NCI-H526 (cell line): ENCODE data around the gene EMX2.
A peak's percentile ranks its signal among the peaks of the same experiment; 100 is the strongest.
"Not testable (repeated sequence)": the region's sequence is repeated elsewhere in the genome, so short reads cannot be mapped to it uniquely, and the experiment has no call there.

Experiments
- DNase-seq, 2 experiments: peaks; one replicate each; lab custom pipeline; 2025; lab: John Stamatoyannopoulos, UW

EMX2 gene

DNA sequence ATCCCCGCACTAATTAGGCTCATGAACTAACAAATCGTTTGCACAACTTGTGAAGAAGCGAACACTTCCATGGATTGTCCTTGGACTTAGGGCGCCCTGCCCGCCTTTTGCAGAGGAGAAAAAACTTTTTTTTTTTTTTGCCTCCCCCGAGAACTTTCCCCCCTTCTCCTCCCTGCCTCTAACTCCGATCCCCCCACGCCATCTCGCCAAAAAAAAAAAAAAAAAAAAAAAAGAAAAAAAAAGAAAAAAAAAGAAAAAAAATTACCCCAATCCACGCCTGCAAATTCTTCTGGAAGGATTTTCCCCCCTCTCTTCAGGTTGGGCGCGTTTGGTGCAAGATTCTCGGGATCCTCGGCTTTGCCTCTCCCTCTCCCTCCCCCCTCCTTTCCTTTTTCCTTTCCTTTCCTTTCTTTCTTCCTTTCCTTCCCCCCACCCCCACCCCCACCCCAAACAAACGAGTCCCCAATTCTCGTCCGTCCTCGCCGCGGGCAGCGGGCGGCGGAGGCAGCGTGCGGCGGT lies at the start of gene EMX2:
EMX2 (plus strand) TSS at position 41 of the 519 bp plus-strand sequence. CDS start 522 bp downstream, outside the sequence.
- DNase-seq: no peak

DNA sequence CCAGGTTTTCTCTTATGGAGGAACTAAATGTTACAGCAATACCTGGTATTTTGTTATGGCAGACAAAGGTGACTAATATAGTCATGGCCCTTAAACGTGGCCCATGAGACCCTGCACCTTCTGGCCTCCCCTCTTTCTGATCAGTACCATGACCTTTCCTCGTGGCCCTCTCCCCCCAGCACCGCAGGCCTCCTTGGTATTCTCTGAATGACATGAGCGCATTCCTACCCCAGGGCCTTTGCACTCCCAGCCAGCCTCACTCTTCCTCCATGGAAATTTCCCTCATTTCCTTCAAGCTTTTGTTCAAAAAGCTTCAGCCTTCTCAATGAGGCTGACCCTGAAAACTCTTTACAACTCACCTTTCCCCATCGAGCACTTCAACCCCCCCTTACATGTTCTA lies 46.5 kb upstream of the EMX2 start:
- no peak for DNase-seq

DNA sequence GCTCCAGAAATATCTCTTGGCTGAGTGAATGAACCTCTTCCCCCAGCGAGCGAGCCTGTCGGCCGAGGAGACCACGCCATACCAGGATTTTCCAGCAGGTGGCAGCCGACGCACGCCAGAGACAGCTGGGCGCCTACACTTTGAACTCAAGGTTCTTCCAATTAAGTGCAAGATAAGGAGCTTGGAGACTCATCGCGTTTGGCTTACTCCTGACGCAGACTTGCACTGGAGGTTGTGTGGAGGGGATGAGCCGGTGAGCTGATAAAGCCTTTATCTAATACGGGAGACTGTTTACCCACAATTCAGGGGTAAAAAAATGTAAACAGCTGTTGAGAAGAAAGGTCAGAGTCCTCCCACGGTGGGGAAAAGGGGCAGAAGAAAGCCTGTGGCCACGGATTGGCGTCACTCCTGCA lies 45.9 kb upstream of the EMX2 start:
- DNase-seq: peak; percentile 38 to 79

DNA sequence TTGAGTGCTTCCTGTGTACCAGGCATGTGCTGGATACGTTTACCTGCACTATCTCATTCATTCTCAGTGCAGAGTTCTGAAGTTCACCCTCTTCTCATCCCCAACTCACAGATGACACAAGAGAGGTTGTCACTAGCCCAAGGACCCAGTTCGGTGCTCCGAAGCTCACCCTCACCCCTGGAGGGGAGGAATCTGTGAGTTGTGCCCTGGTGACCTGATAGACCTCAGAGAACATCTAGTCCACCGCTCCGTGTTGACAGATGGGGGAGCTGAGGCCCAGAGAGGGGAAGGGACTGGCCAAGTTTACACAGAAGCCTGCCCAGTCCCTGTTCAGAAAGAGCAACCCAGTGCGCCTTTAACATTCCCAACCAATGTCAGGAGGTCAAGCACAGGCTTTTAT lies 44.8 kb upstream of the EMX2 start:
- DNase-seq: no peak

DNA sequence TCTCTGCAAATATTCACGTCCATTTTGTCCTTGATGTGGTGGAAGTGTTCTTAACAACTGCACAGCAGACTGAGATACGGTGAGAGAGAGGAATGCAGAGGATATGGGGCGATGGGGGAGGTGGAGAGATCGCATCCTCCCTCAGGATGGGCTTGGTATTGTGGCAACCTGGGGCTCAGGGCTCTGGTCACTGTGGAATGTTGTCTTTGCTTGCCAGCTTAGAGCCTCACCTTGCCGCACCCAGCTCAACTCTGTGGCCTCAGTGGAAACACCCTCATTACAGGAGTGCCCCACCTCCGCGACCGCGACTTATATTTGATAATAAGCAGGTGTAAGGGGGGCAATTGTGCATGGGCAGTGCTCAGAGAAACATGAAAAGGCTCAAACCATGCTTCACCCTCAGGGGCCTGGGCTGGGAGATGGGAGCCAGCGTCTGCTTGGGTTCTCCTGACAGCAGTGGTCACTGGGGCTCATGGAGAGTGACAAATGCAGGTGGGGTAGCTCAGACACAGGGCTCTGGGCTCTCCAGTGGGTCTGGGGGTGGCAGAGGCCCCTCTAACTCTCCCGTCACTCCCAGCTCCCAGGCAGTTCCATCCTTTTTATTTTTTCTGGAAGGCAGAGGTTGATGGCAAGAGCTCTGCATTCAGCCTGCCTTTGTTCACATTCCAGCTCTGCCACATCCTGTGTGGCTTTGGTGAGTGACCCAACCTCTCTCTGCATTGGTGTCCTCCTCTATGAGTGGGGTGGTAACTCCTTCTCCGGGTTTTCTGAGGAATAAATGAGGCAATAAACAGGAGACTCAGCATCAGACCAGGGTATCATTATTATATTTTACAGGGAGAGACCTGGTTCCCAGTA lies 43.1 kb upstream of the EMX2 start:
- no peak for DNase-seq

DNA sequence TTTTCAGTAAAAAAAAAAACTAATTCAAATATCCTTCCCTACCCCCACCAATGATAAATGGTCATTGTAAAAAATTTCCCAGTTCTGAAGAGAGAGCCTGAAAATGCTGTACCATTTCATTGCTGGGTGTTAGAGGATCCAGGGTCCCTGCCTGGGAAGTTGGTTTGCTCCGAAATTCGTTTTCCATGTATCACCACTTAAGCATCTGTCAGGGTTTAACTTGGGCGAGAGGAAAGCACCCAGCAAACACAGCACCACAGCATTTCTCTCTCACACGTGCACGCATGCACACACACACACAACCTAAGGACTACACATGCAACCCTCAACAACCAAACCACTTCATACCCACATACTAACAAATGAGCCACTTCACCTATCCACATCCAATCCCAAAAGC lies 42.1 kb upstream of the EMX2 start:
- DNase-seq: no peak

DNA sequence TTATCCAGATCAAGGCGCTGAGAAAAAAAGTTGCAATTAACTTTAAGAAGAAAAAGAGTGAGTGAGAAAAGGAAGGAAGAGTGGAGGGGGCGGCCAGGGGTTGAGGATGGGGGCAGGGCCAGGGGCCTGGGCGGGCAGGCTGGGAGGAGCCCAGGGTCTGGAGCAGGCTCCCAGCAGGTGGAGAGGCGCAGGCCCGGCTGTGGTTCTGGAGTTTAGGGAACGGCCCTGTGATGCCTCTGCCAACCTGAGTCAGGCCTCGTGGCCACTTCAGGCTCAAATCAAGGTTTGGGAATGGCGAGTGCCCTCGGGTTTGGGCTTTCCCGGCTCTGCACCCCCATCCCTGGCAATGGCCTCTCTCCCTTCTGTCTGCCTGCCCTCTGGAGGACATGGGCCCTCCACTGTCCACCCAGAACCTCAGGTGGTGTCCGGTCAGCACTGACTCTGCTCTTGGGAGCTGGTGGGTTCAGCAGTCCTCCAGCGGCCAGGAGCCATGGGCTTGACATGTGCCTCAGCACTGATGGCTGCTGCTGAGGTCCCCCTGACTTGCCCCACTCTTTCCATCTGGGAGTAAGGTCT lies 41.0 kb upstream of the EMX2 start:
- no peak for DNase-seq

DNA sequence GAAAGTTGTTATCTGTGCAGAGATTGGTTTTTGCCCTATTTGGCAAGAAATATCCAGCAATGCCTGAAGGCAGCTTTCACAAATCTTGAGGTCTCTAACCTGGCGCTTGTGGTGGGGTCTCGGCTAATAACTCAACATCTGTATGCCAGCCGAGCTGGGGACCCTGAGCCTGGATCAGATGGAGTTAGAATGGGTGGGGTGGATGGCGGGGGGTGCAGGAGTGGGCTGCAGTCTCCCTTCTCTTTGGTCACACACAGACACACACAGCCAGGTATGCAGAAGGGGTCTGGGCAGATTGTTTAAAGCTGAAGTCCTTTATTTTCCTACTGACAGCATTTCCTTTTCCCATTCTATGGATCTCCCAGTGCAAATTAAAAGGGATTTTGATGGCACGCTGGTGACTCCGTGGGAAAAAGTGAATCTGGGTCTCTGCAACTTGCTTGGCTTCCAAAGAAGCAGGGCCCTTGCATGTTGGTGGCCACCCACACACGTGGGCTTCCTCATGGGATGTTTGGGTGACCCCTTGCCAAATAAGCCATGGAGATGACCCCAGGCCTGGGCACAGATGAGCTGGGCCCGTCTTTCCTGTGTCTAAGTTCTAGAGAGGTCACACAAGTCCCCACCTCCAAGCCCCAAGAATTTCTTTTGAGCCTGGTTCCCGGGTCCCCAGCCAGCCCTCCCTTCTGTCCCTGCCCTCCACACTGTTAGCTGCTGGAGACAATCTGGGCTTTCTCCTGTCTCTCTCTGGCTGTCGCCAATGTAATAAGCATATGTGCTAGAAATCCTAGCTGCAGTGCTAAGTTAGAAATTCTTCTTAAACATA lies 39.9 kb upstream of the EMX2 start:
- no peak for DNase-seq

DNA sequence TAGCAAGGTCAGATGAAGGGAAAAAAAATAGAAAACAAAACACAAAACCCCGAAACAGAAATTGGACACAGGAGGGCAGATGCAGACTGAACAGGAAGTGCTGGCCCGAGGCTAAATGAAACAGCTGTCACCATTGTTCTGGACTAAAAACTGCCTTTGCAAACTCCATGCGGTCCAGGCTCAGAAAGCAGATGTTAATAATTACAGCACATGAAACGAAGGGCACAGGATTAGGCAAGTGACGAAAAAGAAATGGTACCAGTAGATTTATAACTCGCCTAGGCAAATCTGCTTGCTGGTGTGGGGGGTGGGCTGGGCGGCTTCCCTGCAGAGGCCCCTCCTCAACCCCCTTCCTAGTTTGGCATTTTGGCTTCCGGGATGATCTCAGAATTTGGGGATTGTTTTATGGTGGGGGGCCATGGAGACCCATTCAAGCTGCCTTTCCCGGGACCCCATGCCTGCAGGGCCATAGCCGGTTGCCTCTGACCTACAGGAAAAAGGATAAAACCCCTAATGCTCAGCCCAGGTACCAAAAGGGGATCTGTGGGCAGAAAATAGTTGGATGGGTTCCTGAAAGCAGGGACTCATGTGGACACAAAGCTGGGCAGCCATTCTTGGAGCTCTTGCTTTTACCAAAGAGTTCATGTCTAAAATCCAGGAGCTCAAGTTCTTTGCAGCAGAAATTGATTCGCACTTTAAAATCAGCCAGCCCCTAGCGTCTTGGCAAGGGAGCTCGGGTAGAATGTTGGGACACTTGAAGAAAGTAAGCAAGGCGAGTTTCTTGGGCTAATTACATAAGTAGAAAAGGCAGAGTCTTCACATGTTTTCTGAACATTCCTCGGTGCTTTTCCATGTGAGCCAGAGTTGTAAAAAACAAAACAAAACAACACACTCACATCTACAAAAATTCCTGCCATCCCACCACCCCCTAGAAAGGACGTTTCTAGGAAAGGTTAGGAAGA lies 39.0 kb upstream of the EMX2 start:
- DNase-seq: peak; percentile 26 to 27

DNA sequence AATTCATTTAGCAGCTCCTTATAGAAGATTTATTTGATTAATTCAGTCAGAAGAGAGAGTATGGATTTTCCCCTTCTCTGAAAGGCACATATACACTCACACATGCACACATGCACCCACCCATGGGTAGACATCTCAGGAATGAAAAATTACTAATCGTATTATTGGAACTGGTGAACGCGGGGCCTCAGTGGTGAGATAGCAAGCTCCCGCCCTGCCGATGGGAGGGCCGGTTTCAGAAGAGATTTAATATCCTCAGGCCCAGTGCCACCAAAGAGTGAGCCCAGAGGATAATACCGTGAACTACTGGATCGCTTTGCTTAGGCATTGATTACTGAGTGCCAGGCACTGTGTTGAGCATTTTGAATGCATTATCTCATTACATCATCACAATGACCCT lies 38.0 kb upstream of the EMX2 start:
- DNase-seq: no peak

DNA sequence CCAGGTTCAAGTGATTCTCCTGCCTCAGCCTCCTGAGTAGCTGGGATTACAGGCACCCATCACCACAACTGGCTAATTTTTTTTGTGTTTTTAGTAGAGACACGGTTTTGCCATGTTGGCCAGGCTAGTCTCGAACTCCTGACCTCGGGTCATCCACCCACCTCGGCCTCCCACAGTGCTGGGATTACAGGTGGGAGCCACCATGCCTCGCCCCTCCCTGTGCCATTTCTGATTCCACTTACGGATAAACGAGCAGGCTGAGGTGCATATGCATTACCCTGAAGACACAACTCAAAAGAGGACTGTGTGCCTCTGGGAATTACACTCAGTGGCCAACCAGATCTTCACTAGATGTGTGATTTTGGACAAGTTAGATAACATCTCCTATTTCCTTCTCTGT lies 35.5 kb upstream of the EMX2 start:
- not testable (repeated sequence) for DNase-seq

DNA sequence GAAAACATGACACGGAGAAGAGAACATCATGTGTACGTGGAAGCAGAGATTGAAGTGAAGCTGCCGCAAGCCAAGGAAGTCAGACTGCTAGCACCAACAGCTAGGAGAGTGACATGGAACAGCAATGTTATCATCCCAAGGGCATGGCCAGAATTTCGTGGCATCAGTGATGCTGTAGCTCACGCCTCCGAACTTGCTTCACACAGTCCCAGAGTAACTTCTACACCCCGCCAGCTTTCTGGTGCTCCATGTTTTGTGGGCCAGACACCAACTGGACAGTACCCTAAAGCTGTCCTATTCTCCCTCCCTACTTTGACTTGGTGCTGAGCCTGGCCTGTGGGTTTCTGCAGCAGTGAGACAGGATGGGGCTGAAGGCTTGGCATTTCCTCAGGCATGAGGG lies 33.0 kb upstream of the EMX2 start:
- no peak for DNase-seq

DNA sequence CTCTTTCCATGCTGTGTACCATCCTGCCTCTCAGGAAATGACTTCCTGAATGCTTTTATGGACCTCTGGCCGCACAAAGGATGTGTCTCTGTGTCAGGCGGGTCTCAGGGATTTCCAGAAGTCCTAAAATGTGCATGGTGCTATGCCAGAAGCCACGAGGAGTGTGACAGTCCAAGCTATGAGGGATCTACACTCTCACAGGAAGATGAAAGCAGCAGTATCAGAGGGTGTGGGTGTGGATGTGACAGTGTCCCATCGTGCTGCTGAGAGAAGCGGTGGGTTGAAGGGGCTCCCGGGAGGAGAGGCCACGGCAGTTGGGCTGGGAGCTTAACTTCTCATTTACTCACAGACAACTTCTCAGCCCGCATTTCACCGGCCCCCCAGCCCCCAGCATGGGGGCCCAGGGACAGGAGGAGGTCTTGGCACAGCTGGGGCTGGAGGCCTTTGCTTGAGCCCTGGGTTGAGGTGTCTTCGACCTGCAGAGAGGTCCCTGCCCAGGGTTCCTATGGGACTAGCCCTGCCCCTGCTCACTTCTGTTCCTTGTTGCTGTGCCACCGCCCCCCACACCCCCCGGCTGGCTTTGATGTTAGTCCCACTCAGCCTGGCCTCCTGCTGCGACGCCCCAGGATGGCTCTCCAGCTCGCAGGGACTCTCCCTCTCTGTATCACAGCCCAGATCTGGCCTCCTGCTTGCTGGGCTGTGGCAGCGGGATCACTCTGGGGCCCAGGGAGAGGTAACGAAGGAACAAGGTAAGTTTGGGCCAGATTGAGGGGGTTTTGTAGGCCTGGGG lies 30.8 kb upstream of the EMX2 start:
- DNase-seq: no peak

DNA sequence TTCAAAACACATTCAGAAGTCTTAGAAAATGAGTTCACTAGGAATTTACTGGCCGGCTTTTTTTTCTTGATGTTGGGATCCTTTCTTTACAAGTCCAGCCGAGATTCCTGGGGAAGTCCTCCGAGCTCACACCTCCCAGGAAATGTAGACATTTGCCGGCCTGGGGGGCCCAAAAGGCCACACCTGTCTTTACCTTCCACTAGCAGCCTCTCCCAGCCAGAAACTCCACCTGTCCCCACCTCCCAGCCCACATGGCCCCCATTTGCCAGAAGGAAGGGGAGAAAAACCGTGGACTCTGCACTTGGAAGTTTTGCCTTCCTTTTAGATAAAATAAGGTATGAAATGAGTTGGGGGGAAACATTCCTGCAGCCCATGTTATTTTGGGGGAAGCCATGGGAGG lies 27.6 kb upstream of the EMX2 start:
- no peak for DNase-seq

DNA sequence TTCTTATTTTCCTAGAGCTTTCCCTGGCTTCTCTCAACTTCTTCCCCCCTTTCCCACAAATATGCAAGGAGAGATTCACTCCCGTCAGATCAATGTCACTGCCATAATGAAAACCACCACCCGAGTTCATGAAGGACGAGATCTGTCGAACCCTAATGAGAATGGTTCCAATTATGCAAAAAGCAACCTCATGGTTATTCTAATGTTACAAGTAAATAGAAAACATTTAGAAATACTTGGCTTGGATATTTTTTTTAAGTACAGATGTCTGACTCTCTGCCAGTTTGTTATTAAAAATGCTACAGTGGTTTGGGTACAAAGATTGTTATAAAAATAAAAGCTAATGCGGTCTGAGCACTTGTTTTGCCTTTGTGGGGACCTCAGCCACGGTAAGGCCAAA lies 25.9 kb upstream of the EMX2 start:
- no peak for DNase-seq

DNA sequence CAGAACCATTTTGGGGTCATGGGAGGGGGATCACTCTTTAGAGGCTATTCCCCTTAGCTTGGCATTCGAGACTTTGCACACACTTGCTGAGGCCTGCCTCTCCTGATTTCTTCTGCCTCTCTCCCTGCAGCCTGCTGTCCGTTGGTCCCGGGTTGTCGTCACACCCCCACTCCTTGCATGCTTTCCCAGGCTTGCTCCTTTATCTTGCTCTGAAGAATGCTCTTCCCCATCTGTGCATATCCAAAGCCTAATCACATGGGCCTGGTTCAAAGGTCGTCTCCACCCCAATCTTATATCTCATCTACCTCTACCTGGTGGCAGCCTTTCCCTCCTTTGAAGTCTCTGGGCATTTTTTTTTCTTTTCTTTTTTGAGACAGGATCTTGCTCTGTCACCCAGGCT lies 24.3 kb upstream of the EMX2 start:
- DNase-seq: no peak

DNA sequence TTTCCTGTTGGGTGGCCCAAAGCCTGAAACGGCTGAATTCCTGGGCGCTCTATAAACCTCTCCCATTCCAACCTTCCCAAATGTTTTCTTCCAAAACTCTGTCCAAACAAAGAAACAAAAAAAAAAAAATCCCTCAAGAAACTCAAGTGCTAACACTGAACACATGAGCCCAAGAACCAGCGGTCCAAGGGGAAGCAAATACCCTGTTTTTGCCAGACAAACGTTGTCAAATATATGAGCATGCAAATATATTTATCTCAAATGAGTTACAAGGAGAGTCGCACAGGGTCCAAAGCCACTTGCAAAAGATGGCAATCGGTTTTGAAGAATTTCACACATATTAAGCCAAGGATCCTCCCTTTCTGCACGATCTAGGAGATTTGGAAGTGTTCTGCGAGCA lies 23.3 kb upstream of the EMX2 start:
- no peak for DNase-seq

DNA sequence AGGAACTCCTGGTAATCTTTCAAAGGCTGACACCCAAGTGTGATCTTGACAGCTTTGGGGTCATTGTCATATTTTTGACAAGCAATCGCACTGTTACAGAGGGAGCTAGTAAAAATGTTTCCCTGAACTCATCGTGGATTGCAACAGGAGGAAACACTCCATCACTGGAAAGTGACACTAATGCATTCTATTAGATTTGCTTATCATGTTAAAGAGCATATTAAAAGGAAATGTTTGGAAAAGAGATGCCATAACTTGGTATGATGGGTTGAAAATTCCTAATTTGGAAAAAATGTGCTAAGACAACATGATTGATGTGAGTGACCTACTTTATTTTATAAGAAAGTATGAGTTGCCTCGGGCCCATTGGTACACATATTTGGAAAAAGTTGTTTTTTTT lies 22.7 kb upstream of the EMX2 start:
- DNase-seq: no peak

DNA sequence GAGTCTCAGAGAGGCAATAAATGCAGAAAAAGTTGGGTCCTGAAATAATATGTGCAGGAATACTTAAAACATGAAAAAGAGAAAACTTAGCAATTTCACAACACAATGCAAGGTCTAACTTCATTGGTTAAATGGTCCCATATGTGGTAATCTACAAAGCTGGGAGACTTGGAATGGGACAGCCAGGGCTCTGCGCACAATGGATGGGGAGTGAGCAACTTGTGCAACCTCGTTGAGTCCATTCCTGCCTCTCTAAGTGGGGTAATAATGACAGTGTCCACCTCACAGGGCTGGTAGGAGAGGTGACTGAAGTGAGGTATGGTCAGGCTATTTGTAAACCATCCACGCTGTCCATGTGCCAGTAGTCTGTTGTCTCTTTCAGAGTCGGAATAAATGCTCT lies 11.8 kb upstream of the EMX2 start:
- DNase-seq: no peak

DNA sequence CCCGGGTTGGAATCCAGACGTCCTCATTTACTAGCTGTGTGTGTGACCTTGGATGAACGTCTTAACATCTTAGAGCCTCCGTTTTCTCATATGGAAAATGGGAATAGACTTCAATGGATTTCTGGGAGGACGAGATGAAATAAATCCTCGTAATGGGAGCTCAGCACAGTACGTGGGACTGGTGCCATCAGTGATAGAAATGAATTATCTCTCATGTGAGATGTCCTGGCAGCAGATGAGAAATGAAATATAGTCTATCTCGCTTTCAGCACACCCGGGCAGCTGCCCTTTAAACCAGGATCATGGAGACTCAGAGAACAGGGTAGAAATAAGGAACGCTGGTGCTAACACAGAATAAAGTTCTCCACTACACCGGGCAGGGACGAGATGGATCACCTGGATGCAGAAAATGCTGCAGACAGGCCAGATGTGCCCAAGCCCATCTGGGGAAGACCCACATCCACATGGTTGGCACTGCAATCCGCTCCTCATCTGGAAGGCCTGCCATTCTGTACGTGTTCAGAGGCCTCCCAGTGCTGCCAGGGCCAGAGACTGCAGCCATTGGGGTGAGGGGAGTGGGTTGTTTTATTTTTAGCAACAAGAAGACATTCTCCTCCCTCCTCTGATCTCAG lies 11.1 kb upstream of the EMX2 start:
- no peak for DNase-seq
